HEK293T (cell line): ENCODE results near the gene LYPD1.
A peak's percentile ranks its signal among the peaks of the same experiment; 100 is the strongest.

Source experiments
- CTCF ChIA-PET: fragments of 350-600 bp; formaldehyde crosslinking; extraction: SDS; loops from one replicate; lab custom pipeline; 2021; ENCODE audit warnings: antibody characterized with exemption, inconsistent platforms; lab: Yijun Ruan, JAX
- POLR2A ChIA-PET: fragments of 350-600 bp; formaldehyde crosslinking; extraction: SDS; loops from one replicate; lab custom pipeline; 2020; ENCODE audit warnings: antibody characterized with exemption, inconsistent platforms; lab: Yijun Ruan, JAX
- DNase-seq: peaks from one replicate; pipeline ENCODE4 v3.0.0; 2012; ENCODE audit warnings: mixed read lengths; ENCODE audit errors: extremely low spot score
- ARNT ChIP-seq: fragments of 450-650 bp; IDR thresholded peaks from 2 replicates; pipeline ENCODE4 v1.6.1; 2017; ENCODE audit warnings: mild to moderate bottlenecking
- BHLHE40 ChIP-seq: fragments of 450-650 bp; IDR thresholded peaks from 2 replicates; pipeline ENCODE4 v1.6.1; 2016; ENCODE audit warnings: mild to moderate bottlenecking, moderate library complexity, borderline replicate concordance
- CTBP1 ChIP-seq: fragments of 450-650 bp; IDR thresholded peaks from 2 replicates; pipeline ENCODE4 v1.6.1; 2016; ENCODE audit warnings: borderline replicate concordance
- ELF4 ChIP-seq: fragments of 450-650 bp; IDR thresholded peaks from 2 replicates; pipeline ENCODE4 v1.6.1; 2017; ENCODE audit warnings: antibody characterized with exemption
- FOXA1 ChIP-seq: fragments of 450-650 bp; IDR thresholded peaks from 2 replicates; pipeline ENCODE4 v1.6.1; 2016; ENCODE audit warnings: mild to moderate bottlenecking
- FOXK2 ChIP-seq: fragments of 450-650 bp; IDR thresholded peaks from 2 replicates; pipeline ENCODE4 v1.6.1; 2016; ENCODE audit warnings: mild to moderate bottlenecking
- FOXM1 ChIP-seq: fragments of 450-650 bp; IDR thresholded peaks from 2 replicates; pipeline ENCODE4 v1.6.1; 2017; ENCODE audit warnings: mild to moderate bottlenecking, borderline replicate concordance
- HDGF ChIP-seq: fragments of 450-650 bp; IDR thresholded peaks from 2 replicates; pipeline ENCODE4 v1.6.1; 2017; ENCODE audit warnings: antibody characterized with exemption, borderline replicate concordance
- L3MBTL2 ChIP-seq: fragments of 450-650 bp; conservative IDR thresholded peaks from 2 replicates; pipeline ENCODE4 v1.6.1; 2016; ENCODE audit warnings: mild to moderate bottlenecking
- LEF1 ChIP-seq: fragments of 450-650 bp; IDR thresholded peaks from 2 replicates; pipeline ENCODE4 v1.6.1; 2017; ENCODE audit warnings: mild to moderate bottlenecking, borderline replicate concordance
- NFRKB ChIP-seq: fragments of 450-650 bp; IDR thresholded peaks from 2 replicates; pipeline ENCODE4 v1.6.1; 2016; ENCODE audit warnings: mild to moderate bottlenecking, moderate library complexity
- PKNOX1 ChIP-seq: fragments of 450-650 bp; IDR thresholded peaks from 2 replicates; pipeline ENCODE4 v1.6.1; 2016
- SP1 ChIP-seq: fragments of 450-650 bp; IDR thresholded peaks from 2 replicates; pipeline ENCODE4 v1.6.1; 2017
- SUZ12 ChIP-seq: fragments of 450-650 bp; IDR thresholded peaks from 2 replicates; pipeline ENCODE4 v1.6.1; 2016; ENCODE audit warnings: mild to moderate bottlenecking
- TARDBP ChIP-seq: fragments of 450-650 bp; IDR thresholded peaks from 2 replicates; pipeline ENCODE4 v1.6.1; 2016
- ZNF384 ChIP-seq: fragments of 450-650 bp; IDR thresholded peaks from 2 replicates; pipeline ENCODE4 v1.6.1; 2016

The LYPD1 gene

DNA sequence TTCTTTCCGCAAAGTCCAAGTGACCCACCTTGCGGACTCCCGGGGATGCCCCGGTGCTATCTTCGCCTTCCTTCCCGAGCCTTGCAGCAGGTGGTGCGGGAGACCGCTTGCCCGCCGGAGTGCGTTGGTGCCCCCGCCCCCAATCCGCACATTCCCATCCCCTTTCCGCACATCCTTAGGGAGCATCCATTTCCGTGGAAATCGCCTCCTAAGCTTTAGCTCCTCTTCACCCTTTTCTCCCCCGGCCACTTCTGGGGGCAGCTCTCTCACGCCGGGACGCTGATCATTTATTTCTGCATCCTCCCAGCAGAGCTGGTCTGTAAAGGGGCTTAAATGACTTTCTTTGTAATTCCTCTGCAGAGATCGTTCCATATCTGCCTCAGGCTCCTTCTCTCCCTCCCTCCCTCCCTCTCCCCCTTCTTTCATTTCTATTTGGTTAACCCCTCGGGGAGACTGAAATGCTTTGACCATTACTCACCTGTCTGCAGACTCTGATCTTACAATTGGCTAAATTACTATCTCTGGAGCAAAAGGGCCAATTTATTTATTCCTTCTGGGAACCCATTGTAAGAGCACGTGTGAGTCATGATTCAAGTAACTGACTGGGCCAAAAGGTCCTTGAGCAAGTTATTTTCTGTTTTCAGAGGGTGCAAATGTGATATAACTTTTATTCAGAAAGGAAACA, 1.3 kb upstream of the LYPD1 start:
- POLR2A ChIA-PET, result interaction anchor here (1.0 kb wide), 1 partner anchor 596 kb away, joined by 3 read pairs; no protein-coding TSS in a partner anchor
- peak; percentile 15 for DNase-seq
- TF ChIP-seq NFRKB, result no peak
- no peak for TF ChIP-seq ELF4
- TF ChIP-seq ZNF384, result no peak
- CTCF ChIA-PET, result no interaction called here

- POLR2A ChIA-PET, result interaction anchor here (1.0 kb wide), 1 partner anchor 597 kb away, joined by 3 read pairs; no protein-coding TSS in a partner anchor
- no peak for TF ChIP-seq ELF4
- no peak for TF ChIP-seq TARDBP
- no peak for TF ChIP-seq CTBP1
- CTCF ChIA-PET, result no interaction called here
- DNase-seq, result peak; percentile 19
Measured at GRCh38 chr2:132670496-132671150, 618 bp upstream of the LYPD1 start.

- ChIA-PET POLR2A (no interaction called here), CTCF (interaction anchor here (0.5 to 1.2 kb wide), 6 partner anchors 9 to 1131 kb away, joined by 3 read pairs; no protein-coding TSS in a partner anchor)
- TF ChIP-seq HDGF (no peak), FOXM1 (no peak), NFRKB (no peak), L3MBTL2 (no peak), ARNT (no peak), CTBP1 (no peak), FOXA1 (no peak), LEF1 (no peak), PKNOX1 (no peak), SP1 (no peak), FOXK2 (no peak), ELF4 (no peak), TARDBP (no peak), SUZ12 (no peak), BHLHE40 (no peak), ZNF384 (no peak)
- DNase-seq, result peak; percentile 21
Measured at GRCh38 chr2:132668987-132669907, 758 bp downstream of the LYPD1 start.

GRCh38 chr2:132668189-132668823, 1.7 kb downstream of the LYPD1 start:
- DNase-seq, result peak; percentile 39
- no peak for TF ChIP-seq ARNT
- no peak for TF ChIP-seq SP1
- TF ChIP-seq CTBP1, result no peak
- TF ChIP-seq PKNOX1, result no peak
- no peak for TF ChIP-seq FOXM1
- TF ChIP-seq ELF4, result no peak
- TF ChIP-seq TARDBP, result no peak
- no peak for TF ChIP-seq LEF1
- no peak for TF ChIP-seq SUZ12
- no peak for TF ChIP-seq NFRKB
- TF ChIP-seq ZNF384, result no peak
- no peak for TF ChIP-seq HDGF
- TF ChIP-seq FOXA1, result no peak
- no peak for TF ChIP-seq BHLHE40
- no peak for TF ChIP-seq L3MBTL2
- no peak for TF ChIP-seq FOXK2
- POLR2A ChIA-PET, result no interaction called here
- CTCF ChIA-PET, result interaction anchor here (0.6 to 1.2 kb wide), 3 partner anchors 9 to 1132 kb away, joined by 3 read pairs; no protein-coding TSS in a partner anchor

- DNase-seq, result no peak
- POLR2A ChIA-PET, result no interaction called here
- TF ChIP-seq FOXM1 (no peak), NFRKB (no peak), ZNF384 (no peak), HDGF (no peak), CTBP1 (no peak), L3MBTL2 (no peak), ELF4 (no peak), PKNOX1 (no peak), FOXA1 (no peak), LEF1 (no peak), BHLHE40 (no peak), SP1 (no peak), TARDBP (no peak), SUZ12 (no peak)
- CTCF ChIA-PET, result interaction anchor here (0.5 kb wide), 1 partner anchor 82 kb away, joined by 5 read pairs; no protein-coding TSS in a partner anchor
Measured at GRCh38 chr2:132667706-132668105, 2.3 kb downstream of the LYPD1 start.
